Stimulated activated CD4-positive, alpha-beta T cell treated with anti-CD3 and anti-CD28 coated beads, Interleukin-1b, Interleukin-23, amount 100 ng/mL, for 4 hours (primary cell): ENCODE results near the gene SUSD4.

ENCODE experiments used
- DNase-seq, 2 donors: peaks; one replicate each; pipeline ENCODE4 v3.0.0-alpha.2; 2020; ENCODE audit warnings: low read depth in 2 of 2

The SUSD4 gene

DNA sequence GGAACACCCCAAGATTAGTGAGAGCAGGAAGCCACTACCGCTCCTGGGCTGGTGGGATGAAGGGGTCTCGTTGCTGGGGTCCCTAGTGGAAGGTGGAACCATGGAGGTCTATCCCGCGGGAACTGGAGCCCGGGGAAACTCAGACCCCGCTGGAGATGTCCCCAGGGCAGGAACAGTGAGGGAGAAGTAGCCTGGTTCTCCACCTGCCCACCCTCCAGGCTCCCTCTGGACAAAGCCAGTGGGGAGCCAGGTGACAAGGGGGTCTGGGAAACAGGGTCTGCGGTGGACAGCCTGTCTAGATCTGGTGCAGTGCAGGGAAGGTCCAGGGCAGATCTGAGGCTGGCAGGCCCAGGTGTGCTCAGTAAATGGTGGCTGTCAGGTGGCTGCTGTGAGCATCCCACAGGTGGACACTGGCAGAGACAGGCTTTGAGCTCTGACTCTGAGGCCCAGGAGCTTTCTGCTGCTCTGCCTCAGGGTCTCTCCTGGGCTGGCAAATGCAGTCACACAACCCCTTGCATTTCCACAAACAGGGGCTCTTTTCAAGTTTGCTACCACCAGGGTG, 132.9 kb downstream of the SUSD4 start:
- no peak for DNase-seq

GRCh38 chr1:223230161-223230881, 133.7 kb downstream of the SUSD4 start:
- no peak for DNase-seq

DNA sequence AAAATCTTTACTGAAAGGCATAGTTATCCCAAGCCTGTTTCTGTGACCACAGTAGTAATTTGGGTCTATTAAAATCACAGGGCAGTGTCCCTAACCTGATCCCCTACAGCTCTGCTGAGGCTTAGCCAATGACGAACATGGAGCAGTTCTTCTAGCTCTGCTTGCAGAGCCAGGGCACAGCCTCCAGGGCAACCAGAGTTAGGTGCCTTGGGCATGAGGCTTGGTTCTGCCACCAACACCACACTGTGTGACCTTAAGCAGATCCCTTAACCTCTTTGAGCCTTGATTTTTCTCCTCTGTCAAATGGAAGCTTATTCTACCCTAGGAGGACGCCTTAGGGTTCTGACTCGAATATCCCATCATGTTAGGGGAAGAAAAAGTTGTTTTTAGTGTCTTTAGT, 134.2 kb downstream of the SUSD4 start:
- DNase-seq = no peak

GRCh38 chr1:223228931-223229528, 134.9 kb downstream of the SUSD4 start:
- no peak for DNase-seq

- DNase-seq = no peak
Measured at GRCh38 chr1:223228201-223228600, 135.8 kb downstream of the SUSD4 start.

- DNase-seq = no peak
Measured at GRCh38 chr1:223227486-223228196, 136.3 kb downstream of the SUSD4 start.

- no peak for DNase-seq
Measured at GRCh38 chr1:223227031-223227430, 136.9 kb downstream of the SUSD4 start.

DNA sequence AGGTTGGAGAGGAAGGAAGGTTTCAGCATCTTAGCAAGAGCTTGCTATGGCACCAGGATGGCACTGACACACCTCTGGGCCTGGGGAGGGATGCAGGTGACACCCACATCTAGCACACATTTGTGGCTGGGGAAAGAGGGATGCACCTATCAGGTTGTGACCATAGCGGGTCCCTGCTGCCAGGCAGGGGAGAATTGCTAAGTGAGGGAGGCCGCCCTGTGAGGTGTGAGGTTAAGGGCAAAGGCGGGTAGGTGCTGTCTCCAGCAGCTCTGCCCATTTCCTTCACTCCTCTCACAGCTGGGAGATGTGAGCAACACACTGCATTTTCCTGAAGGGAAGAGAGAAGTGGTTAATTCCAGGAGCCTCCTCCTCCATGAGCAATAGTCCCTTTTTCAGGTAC, 137.7 kb downstream of the SUSD4 start:
- no peak for DNase-seq

GRCh38 chr1:223225481-223225880, 138.5 kb downstream of the SUSD4 start:
- no peak for DNase-seq

DNA sequence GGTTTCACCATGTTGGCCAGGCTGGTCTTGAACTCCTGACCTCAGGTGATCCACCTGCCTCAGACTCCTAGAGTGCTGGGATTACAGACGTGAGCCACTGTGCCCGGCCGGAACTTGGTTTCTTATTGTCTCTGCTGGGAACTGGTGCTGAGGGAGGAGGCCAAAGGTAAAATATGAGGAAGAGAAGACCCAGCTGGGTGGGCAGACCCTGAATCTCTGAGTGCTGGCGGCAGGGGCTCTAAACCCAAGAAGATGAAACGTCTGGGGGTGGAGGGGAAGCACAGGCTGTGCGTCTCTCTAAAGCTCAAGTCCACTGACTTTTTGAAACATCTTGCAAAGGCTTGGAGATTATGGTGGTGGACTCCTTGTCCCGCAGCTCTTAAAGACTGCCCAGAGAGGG, 138.9 kb downstream of the SUSD4 start:
- DNase-seq = no peak

DNA sequence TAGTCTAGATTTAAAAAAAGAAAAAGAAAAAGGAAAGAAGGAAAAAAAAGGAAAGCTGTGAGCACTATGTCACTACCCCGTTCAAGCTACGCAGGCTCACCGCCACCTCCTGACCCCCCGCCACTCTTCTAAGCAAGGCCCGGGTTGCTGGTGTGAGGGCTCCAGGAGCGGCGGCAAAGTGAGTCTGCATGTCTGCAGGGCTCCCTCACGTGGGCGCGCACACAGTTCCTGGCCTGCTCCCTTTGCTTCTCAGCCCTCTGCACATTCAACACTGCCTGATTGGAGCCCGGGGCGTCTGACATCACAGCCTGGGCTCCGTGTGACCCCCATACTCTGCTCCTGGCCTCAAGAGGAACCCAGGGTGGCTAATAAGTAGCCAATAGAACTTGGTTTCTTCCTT, 139.5 kb downstream of the SUSD4 start:
- no peak for DNase-seq

DNA sequence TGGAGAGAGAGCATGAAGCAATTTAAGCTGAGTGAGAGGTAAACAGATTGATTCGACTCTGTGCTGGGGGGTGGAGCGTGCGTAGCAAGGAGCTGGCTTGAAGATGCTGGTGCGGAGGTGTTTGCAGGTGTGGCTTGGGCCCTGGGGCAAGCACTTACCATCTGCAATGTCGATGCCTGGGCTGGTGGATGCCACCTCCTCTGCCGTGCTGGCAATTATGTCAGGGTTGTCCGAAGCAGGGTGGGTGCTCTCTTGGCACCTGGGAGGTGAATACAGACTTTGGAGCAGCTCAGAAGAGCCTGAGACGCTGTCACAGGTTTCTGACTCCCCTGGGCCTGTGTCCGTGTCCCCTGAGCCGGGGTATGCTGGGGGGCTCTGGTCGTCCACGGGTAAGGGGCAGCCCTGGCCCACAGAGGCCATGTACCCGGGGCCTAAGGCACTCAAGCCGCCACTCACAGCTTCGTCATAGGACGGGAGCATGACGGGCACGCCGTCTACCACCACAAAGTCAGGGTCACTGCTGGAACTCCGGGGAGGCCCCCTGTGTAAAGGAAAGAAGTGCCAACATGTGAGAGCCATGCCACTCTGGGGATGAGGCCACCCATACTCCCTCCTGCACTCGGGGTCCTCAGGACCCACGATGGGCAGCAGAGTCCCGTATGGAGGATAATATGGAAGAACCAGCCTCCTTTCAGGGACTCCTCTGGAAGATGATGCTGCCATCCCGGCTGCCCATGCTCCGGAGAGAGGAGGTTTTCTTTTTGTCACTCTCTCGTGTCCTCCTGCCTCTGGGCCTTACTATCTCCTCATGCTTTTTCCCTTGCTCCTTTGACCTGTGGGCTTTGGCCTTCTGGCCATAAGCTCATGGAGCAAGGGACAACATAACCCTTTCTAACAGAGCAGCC, 140.6 kb downstream of the SUSD4 start:
- no peak for DNase-seq

GRCh38 chr1:223222377-223222776, 141.6 kb downstream of the SUSD4 start:
- no peak for DNase-seq

DNA sequence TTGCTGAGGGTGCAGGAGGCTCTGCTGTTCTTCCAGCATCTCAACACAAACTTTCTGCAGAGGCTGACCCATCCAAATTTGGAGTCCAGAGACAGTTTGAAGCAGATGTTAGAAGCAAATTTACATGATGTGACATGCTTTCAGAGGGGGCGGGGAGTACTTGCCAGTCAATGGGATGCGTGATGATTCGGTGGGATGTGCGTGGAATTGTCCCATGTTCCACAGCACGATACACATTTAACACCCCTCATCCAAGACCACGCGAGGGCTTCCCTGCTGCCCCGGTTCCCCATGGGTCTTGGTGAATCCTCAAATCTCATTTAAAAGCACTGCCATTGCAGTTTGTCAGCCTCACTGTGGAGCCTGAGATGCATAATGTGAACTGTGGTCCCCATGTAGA, 142.3 kb downstream of the SUSD4 start:
- no peak for DNase-seq

GRCh38 chr1:223219846-223220610, 143.9 kb downstream of the SUSD4 start:
- no peak for DNase-seq

DNA sequence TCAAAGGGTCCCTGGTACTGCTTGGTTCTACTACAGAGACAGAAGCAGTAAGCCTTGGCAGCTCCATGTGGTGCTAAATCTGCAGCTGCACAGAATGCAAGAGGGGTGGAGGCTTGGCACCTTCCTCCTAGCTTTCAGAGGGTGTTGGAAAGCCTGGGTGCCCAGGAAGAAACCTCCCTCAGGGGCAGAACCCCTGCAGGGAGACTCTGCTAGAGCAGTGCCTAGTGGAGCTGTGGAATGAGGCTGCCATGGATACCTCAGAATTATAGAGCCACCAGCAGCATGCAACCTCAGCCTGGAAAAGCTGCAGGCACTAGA, 144.7 kb downstream of the SUSD4 start:
- no peak for DNase-seq

GRCh38 chr1:223217781-223218180, 146.2 kb downstream of the SUSD4 start:
- no peak for DNase-seq

DNA sequence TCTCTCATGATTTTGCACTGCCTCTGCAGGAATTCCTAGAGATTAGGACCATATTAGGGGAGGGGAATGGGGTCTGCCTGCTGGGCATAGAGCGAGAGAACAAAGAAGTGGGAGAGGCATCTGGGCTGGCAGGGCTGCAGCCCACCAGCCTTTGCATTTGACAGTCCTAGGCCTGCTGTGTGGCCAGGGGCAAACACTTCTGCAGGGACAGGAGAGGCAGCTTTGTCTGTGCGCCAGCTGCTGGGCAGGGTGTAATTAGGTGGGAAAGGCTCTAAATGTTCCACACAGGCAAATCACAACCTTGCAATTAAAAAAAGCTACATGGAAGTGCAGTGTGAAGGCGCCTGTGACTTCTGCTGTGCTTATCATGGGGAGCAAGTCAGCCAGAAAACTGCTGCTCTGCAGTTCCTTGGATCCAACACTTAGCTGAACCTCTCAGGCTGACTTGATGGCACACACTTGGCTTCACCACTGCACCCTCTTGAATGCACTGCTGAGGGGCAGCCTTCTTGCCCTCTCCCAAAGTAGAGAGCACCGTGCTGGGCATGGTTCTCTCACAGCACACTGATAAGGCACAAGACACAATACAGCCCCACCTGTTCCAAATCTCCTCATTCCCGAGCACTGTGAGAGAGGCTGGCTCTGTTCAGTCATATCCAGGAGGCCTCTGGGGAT, 147.3 kb downstream of the SUSD4 start:
- no peak for DNase-seq

DNA sequence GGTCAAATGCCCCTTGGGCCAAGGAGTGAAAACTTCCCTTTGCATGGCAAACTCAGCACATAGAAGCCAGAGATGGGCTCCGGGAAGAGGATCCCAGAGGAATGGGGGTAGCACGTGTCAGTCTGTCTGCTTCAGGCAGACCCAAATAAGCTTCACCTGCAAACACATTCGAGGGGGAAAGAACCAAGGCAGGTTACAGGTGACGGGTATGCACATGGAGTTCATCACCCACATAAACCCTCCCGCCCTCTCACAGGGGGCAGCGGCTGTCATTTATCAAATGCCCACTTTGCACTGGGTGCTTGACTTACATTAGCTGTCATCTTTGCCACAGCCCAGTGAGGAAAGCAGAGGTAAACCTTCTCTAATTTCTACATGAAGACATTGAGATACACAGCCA, 147.9 kb downstream of the SUSD4 start:
- DNase-seq = no peak

DNA sequence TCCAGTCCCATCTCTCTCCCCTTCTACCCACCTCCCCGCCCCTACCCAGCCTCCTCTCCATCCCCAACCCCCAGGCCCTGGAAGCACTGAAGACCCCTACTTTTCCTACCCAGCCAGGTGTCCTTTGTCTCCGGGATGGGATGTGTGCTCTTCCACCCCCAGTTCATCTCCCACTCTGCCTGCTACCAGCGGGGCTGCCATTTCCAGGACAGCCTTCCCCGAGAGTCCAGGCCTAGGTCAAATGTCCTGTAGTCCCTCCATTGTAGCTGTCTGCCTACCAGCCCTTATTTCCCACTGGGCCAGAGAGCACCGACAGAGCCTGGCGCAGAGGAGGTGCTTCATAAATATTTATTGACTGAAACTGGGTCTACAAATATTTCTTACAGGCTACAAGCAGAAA, 148.9 kb downstream of the SUSD4 start:
- DNase-seq = no peak
